CD8-positive, alpha-beta memory T cell (primary cell): ENCODE data around the gene DIRAS2. TPM values are rescaled to one million over a fixed set of nuclear protein-coding genes. Genes with fewer than 3 reads are reported as not detected.

Experiments used
- CTCF ChIA-PET: fragments of 350-600 bp; sonication (Branson Sonifier 250); formaldehyde crosslinking; loops from one replicate; lab custom pipeline; 2021; ENCODE audit warnings: antibody characterized with exemption; lab: Charles Lee
- POLR2A ChIA-PET: fragments of 350-600 bp; sonication (Branson Sonifier 250); formaldehyde crosslinking; loops from one replicate; lab custom pipeline; 2021; ENCODE audit warnings: antibody characterized with exemption; lab: Charles Lee
- DNase-seq, 5 donors: peaks; one replicate each; pipeline versions ENCODE4 v3.0.0 to v3.0.0-alpha.2; 2020 to 2022; ENCODE audit warnings: mixed read lengths in 1 of 5
- H3K27ac ChIP-seq: one replicate; pipeline ENCODE4 v1.7.0; 2013; ENCODE audit warnings: low read depth, mild to moderate bottlenecking, low read length, moderate library complexity
- H3K27me3 ChIP-seq: 2 replicates; pipeline ENCODE4 v1.7.0; 2013; ENCODE audit warnings: low read length, mild to moderate bottlenecking; ENCODE audit not compliant: insufficient read depth, poor library complexity, severe bottlenecking
- H3K36me3 ChIP-seq: 2 replicates; pipeline ENCODE4 v1.7.0; 2013; ENCODE audit warnings: mild to moderate bottlenecking, low read length, moderate library complexity; ENCODE audit not compliant: insufficient read depth
- H3K4me1 ChIP-seq: 2 replicates; pipeline ENCODE4 v1.7.0; 2013; ENCODE audit warnings: mild to moderate bottlenecking, low read length, moderate library complexity; ENCODE audit not compliant: insufficient read depth
- H3K4me3 ChIP-seq: 2 replicates; pipeline ENCODE4 v1.7.0; 2013; ENCODE audit warnings: mild to moderate bottlenecking, low read length
- H3K9me3 ChIP-seq: 2 replicates; pipeline ENCODE4 v1.7.0; 2013; ENCODE audit warnings: mild to moderate bottlenecking, low read length
- H3K27ac Mint-ChIP-seq, 8 donors: one replicate each; pipeline ENCODE4 v1.8.0; 2020 to 2021; ENCODE audit warnings: mixed read lengths in 8 of 8, mild to moderate bottlenecking in 6 of 8, inconsistent platforms in 3 of 8, moderate library complexity in 3 of 8
- H3K27me3 Mint-ChIP-seq, 2 donors: one replicate each; pipeline ENCODE4 v1.8.0; 2020 to 2021; ENCODE audit warnings: mixed read lengths in 2 of 2, mild to moderate bottlenecking in 1 of 2, moderate library complexity in 1 of 2
- H3K36me3 Mint-ChIP-seq, 3 donors: one replicate each; pipeline ENCODE4 v1.8.0; 2020 to 2021; ENCODE audit warnings: mixed read lengths in 3 of 3, inconsistent platforms in 1 of 3, mild to moderate bottlenecking in 1 of 3
- H3K4me1 Mint-ChIP-seq, 3 donors: one replicate each; pipeline ENCODE4 v1.8.0; 2020 to 2021; ENCODE audit warnings: mixed read lengths in 3 of 3, inconsistent platforms in 1 of 3, mild to moderate bottlenecking in 1 of 3
- H3K4me3 Mint-ChIP-seq, 7 donors: one replicate each; pipeline ENCODE4 v1.8.0; 2020 to 2021; ENCODE audit warnings: mixed read lengths in 7 of 7, mild to moderate bottlenecking in 6 of 7, moderate library complexity in 4 of 7, inconsistent platforms in 2 of 7
- H3K9me3 Mint-ChIP-seq, 5 donors: one replicate each; pipeline ENCODE4 v1.8.0; 2020 to 2022; ENCODE audit warnings: mixed read lengths in 5 of 5, mild to moderate bottlenecking in 3 of 5, moderate library complexity in 2 of 5, inconsistent platforms in 1 of 5
- polyA plus RNA-seq: library from polyadenylated mRNA; unstranded; fragments of 300-500 nt; fragmentation: Illumina TruSeq; gene quantifications from one replicate; pipeline ENCODE4 v1.2.3, GENCODE V29; 2021
- total RNA-seq, 2 experiments: library from RNA; stranded (reverse); gene quantifications; one replicate each; pipeline ENCODE4 v1.2.3, GENCODE V29; 2021

Gene DIRAS2
- total and polyA plus RNA-seq, 3 experiments from 2014 or later, result not detected

DNA sequence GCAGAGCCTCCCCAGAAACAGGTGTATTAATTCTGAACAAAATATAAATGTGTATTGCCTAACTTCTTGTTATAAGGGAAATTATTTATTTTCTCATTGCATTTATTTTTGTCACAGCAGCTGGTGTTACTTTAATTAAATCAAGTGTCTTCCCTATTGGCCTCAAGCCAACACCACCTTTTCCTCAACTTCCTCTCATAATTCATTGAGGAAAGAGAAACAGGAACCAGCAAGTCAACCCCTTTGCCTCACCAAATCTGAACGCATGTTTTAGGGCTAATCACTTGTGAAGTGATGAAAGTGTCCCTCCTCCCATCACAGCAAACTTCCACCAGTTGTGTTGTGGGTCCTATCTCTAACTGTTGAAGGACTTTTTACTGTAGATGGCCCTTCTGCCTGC, 73.1 kb downstream of the DIRAS2 start:
- Mint-ChIP-seq H3K4me3 (no peak overlapping the region), H3K9me3 (no peaks in the 10 kb centered on the region), H3K27ac (no peak overlapping the region), H3K36me3 (no peaks in the 10 kb centered on the region), H3K4me1 (no peaks in the 10 kb centered on the region), H3K27me3 (peaks cover 2 to 18% of the 10 kb centered on the region in 2 donors)
- Histone ChIP-seq H3K27me3 (no peaks in the 10 kb centered on the region), H3K36me3 (no peaks in the 10 kb centered on the region), H3K27ac (no peak overlapping the region), H3K9me3 (no peaks in the 10 kb centered on the region), H3K4me3 (no peak overlapping the region), H3K4me1 (no peaks in the 10 kb centered on the region)
- POLR2A ChIA-PET, result no interaction called here
- no peak for DNase-seq
- CTCF ChIA-PET, result no interaction called here

DNA sequence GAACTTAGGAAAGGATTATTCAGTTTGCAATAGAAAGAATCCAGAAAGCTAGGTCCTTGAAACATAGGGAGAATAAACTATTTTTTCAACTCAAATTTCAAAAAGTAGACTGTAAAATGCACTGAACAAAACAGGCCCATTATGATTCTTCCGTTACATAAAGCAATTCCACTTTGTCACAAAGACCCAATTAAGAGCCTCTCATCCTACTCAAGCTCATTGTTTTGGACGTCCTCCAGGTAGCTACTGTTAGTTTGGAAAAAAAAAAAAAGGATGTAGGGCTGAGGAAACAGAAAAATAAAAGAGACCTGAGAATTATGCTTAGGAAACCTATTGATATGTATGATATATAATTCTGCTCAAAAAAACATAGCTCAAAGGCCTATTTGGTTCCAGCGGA, 74.0 kb downstream of the DIRAS2 start:
- Histone ChIP-seq H3K27ac (no peak overlapping the region), H3K36me3 (no peaks in the 10 kb centered on the region), H3K4me3 (no peak overlapping the region), H3K9me3 (no peaks in the 10 kb centered on the region), H3K4me1 (no peaks in the 10 kb centered on the region), H3K27me3 (no peaks in the 10 kb centered on the region)
- Mint-ChIP-seq H3K4me1 (no peaks in the 10 kb centered on the region), H3K4me3 (no peak overlapping the region), H3K27ac (no peak overlapping the region), H3K27me3 (peaks cover 3 to 18% of the 10 kb centered on the region in 2 donors), H3K36me3 (no peaks in the 10 kb centered on the region), H3K9me3 (no peaks in the 10 kb centered on the region)
- ChIA-PET POLR2A (no interaction called here), CTCF (no interaction called here)
- no peak for DNase-seq

DNA sequence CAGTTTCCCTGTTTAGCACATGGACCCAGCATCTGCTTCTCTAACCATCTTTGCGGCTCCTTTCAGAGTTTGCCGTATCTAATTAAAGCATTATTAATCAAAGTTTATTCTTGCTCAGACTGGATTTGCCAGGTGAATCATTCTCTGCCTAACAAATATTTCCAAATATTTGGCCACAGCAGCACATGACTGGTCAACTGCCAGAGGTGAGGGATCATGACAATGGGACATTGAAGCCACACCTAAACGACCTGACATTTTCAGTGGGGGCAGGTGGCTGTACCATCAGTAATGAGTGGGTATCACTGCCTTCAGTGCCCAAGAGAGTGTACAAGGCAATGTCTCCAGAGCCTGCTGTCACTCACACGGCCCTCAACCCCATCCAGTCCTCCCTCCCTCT, 80.4 kb downstream of the DIRAS2 start:
- Histone ChIP-seq H3K4me1 (no peaks in the 10 kb centered on the region), H3K9me3 (no peaks in the 10 kb centered on the region), H3K36me3 (no peaks in the 10 kb centered on the region), H3K27me3 (no peaks in the 10 kb centered on the region), H3K4me3 (no peak overlapping the region), H3K27ac (no peak overlapping the region)
- no peak overlapping the region for H3K27ac Mint-ChIP-seq
- DNase-seq, result no peak
- H3K9me3 Mint-ChIP-seq, result no peaks in the 10 kb centered on the region
- H3K27me3 Mint-ChIP-seq, result peaks cover 0 to 2% of the 10 kb centered on the region in 2 donors
- POLR2A ChIA-PET, result no interaction called here
- no peaks in the 10 kb centered on the region for H3K36me3 Mint-ChIP-seq
- H3K4me1 Mint-ChIP-seq, result no peaks in the 10 kb centered on the region
- H3K4me3 Mint-ChIP-seq, result no peak overlapping the region
- CTCF ChIA-PET, result no interaction called here

Other genes starting within 250 kb of the DIRAS2 start
- gene SYK, start 159.0 kb upstream of the DIRAS2 start, total RNA-seq, result under 1 TPM; 0.55 to 0.73 TPM
- 0.56 TPM for gene SYK, start 159.0 kb upstream of the DIRAS2 start, polyA plus RNA-seq